GM23338 (cell line): ENCODE measurements around the gene CDC34. TPM values are rescaled to one million over a fixed set of nuclear protein-coding genes. Genes with fewer than 3 reads are reported as not detected.

Experiments
- ATAC-seq: fragments of 200-7000 bp; cut with Tn5 transposase; 3 replicates; pipeline ENCODE4 v1.9.1; 2020
- DNase-seq: peaks from one replicate; pipeline ENCODE4 v3.0.0-alpha.2; 2015; ENCODE audit warnings: low spot score
- H2AFZ ChIP-seq: fragments of 200-600 bp; sonication (generic); 2 replicates; pipeline ENCODE4 v1.8.0; 2016; ENCODE audit warnings: antibody characterized with exemption, mild to moderate bottlenecking, moderate library complexity
- H3F3A ChIP-seq: fragments of 200-600 bp; sonication (generic); replicated peaks from 2 replicates; pipeline ENCODE4 v1.8.0; 2017; ENCODE audit warnings: antibody characterized with exemption, mixed run types, low read depth
- H3K27ac ChIP-seq: fragments of 200-600 bp; sonication (generic); 2 replicates; pipeline ENCODE4 v1.6.1; 2016; ENCODE audit warnings: low read depth
- H3K27me3 ChIP-seq: fragments of 200-600 bp; sonication (generic); 2 replicates; pipeline ENCODE4 v1.8.0; 2016; ENCODE audit warnings: mild to moderate bottlenecking, mixed run types, moderate library complexity; ENCODE audit not compliant: insufficient read depth
- H3K36me3 ChIP-seq: fragments of 200-600 bp; sonication (generic); 2 replicates; pipeline ENCODE4 v1.8.0; 2016; ENCODE audit warnings: mild to moderate bottlenecking; ENCODE audit not compliant: insufficient read depth
- H3K4me1 ChIP-seq: fragments of 200-600 bp; sonication (generic); 2 replicates; pipeline ENCODE4 v1.8.0; 2016; ENCODE audit warnings: mild to moderate bottlenecking, moderate library complexity; ENCODE audit not compliant: insufficient read depth
- H3K4me2 ChIP-seq: fragments of 200-600 bp; sonication (generic); 2 replicates; pipeline ENCODE4 v1.7.1; 2017; ENCODE audit warnings: mixed run types
- H3K4me3 ChIP-seq: fragments of 200-600 bp; sonication (generic); 2 replicates; pipeline ENCODE4 v1.6.1; 2016; ENCODE audit warnings: mixed run types
- H3K79me2 ChIP-seq: fragments of 200-600 bp; sonication (generic); replicated peaks from 2 replicates; pipeline ENCODE4 v1.8.0; 2017; ENCODE audit warnings: mild to moderate bottlenecking; ENCODE audit not compliant: insufficient read depth
- H3K9me2 ChIP-seq: fragments of 200-600 bp; sonication (generic); 2 replicates; pipeline ENCODE4 v1.8.0; 2017; ENCODE audit not compliant: insufficient read depth
- H4K20me1 ChIP-seq: fragments of 200-600 bp; sonication (generic); replicated peaks from 2 replicates; pipeline ENCODE4 v1.8.0; 2017; ENCODE audit warnings: mild to moderate bottlenecking; ENCODE audit not compliant: insufficient read depth
- H3K27ac Mint-ChIP-seq: 2 replicates; pipeline ENCODE4 v1.8.0; 2020; ENCODE audit warnings: inconsistent platforms, mild to moderate bottlenecking, moderate library complexity, mixed read lengths
- H3K27me3 Mint-ChIP-seq: 3 replicates; pipeline ENCODE4 v1.8.0; 2022; ENCODE audit warnings: low read depth, mild to moderate bottlenecking, moderate library complexity, mixed read lengths, inconsistent platforms; ENCODE audit not compliant: insufficient read depth, poor library complexity
- H3K36me3 Mint-ChIP-seq: 3 replicates; pipeline ENCODE4 v1.8.0; 2021; ENCODE audit warnings: low read depth, mild to moderate bottlenecking, inconsistent platforms, moderate library complexity, mixed read lengths
- H3K4me1 Mint-ChIP-seq: 3 replicates; pipeline ENCODE4 v1.8.0; 2020; ENCODE audit warnings: mild to moderate bottlenecking, inconsistent platforms, mixed read lengths
- H3K4me3 Mint-ChIP-seq: 3 replicates; pipeline ENCODE4 v1.8.0; 2021; ENCODE audit warnings: moderate library complexity, mild to moderate bottlenecking, inconsistent platforms, mixed read lengths
- H3K9me3 Mint-ChIP-seq: 3 replicates; pipeline ENCODE4 v1.8.0; 2020; ENCODE audit warnings: moderate library complexity, mild to moderate bottlenecking, inconsistent platforms, mixed read lengths
- CREB1 ChIP-seq: fragments of 250-450 bp; sonication (Bioruptor Pico); IDR thresholded peaks from 2 replicates; pipeline ENCODE4 v1.5.0; 2020; ENCODE audit warnings: low read depth, mild to moderate bottlenecking, moderate library complexity
- ETS1 ChIP-seq: IDR thresholded peaks from 2 replicates; pipeline ENCODE4 v1.6.1; 2016; ENCODE audit warnings: antibody characterized with exemption
- EZH2 ChIP-seq: fragments of 200-600 bp; sonication (generic); IDR thresholded peaks from one replicate; pipeline ENCODE4 v1.8.0; 2017; ENCODE audit warnings: antibody characterized with exemption, mild to moderate bottlenecking, low read depth; ENCODE audit not compliant: unreplicated experiment
- EZH2phosphoT487 ChIP-seq: fragments of 200-600 bp; sonication (generic); IDR thresholded peaks from one replicate; pipeline ENCODE4 v1.8.1; 2018; ENCODE audit warnings: antibody characterized with exemption; ENCODE audit not compliant: unreplicated experiment
- JUNB ChIP-seq: IDR thresholded peaks from one replicate; pipeline ENCODE4 v1.6.1; 2016; ENCODE audit warnings: antibody characterized with exemption; ENCODE audit not compliant: unreplicated experiment
- NANOG ChIP-seq: IDR thresholded peaks from 2 replicates; pipeline ENCODE4 v1.6.1; 2016; ENCODE audit warnings: antibody characterized with exemption, borderline replicate concordance
- POLR2AphosphoS5 ChIP-seq: IDR thresholded peaks from 2 replicates; pipeline ENCODE4 v1.6.1; 2016; ENCODE audit warnings: antibody characterized with exemption, low read depth
- STAT1 ChIP-seq: IDR thresholded peaks from one replicate; pipeline ENCODE4 v1.6.1; 2016; ENCODE audit warnings: antibody characterized with exemption; ENCODE audit not compliant: unreplicated experiment
- ZNF114 ChIP-seq: fragments of 250-450 bp; sonication (Bioruptor Pico); IDR thresholded peaks from 2 replicates; pipeline ENCODE4 v1.5.0; 2020; ENCODE audit warnings: mild to moderate bottlenecking, moderate library complexity
- ZNF331 ChIP-seq: fragments of 250-450 bp; sonication (Bioruptor Pico); IDR thresholded peaks from 2 replicates; pipeline ENCODE4 v1.5.0; 2020; ENCODE audit warnings: low read depth, mild to moderate bottlenecking, moderate library complexity
- ZNF462 ChIP-seq: fragments of 250-450 bp; sonication (Bioruptor Pico); IDR thresholded peaks from 2 replicates; pipeline ENCODE4 v1.5.0; 2020; ENCODE audit warnings: mild to moderate bottlenecking, moderate library complexity
- polyA plus RNA-seq: library from polyadenylated mRNA; unstranded; fragments of >200 nt; fragmentation: Nextera tagmentation; extraction: Ambion mirVana; gene quantifications from 2 replicates; pipeline ENCODE4 v1.2.1, GENCODE V29; 2016
- total RNA-seq: library from RNA; depleted of rRNA; stranded (reverse); fragments of >200 nt; shearing (Covaris generic); gene quantifications from 2 replicates; pipeline ENCODE4 v1.2.3, GENCODE V29; 2014
- TF ChIP-seq, protein P1 (sequence below), 2 experiments: fragments of 200-600 bp in 1 of 2; sonication (generic) in 1 of 2; conservative IDR thresholded peaks; 2 replicates each; pipeline versions ENCODE4 v1.5.1 to v1.6.1; 2016 to 2017; ENCODE audit warnings: antibody characterized with exemption in 2 of 2, low read depth in 2 of 2, mild to moderate bottlenecking in 2 of 2, moderate library complexity in 1 of 2
- TF ChIP-seq, protein P2 (sequence below): IDR thresholded peaks from one replicate; pipeline ENCODE4 v1.6.1; 2018; ENCODE audit warnings: antibody characterized with exemption; ENCODE audit not compliant: unreplicated experiment

CDC34 gene
- total and polyA plus RNA-seq, 2 experiments from 2014 or later: 114 to 148 TPM

DNA sequence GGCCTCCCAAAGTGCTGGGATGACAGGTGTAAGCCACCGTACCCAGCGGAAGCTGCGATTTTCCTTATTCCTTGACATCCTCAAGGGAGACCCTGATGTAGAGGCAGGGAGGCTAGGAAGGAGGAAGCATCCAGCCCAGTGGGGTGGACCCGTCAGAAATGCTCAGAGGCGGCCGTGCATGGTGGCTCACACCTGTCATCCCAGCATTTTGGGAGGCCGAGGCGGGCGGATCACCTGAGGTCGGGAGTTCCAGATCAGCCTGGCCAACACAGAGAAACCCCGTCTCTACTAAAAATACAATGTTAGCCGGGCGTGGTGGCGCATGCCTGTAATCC lies 23.9 kb downstream of the CDC34 start:
- TF ChIP-seq ETS1: no peak
- TF ChIP-seq JUNB: no peak
- TF ChIP-seq ZNF331 (CRISPR knock-in tag): no peak
- TF ChIP-seq ZNF462 (CRISPR knock-in tag): no peak
- TF ChIP-seq, protein P1, sequence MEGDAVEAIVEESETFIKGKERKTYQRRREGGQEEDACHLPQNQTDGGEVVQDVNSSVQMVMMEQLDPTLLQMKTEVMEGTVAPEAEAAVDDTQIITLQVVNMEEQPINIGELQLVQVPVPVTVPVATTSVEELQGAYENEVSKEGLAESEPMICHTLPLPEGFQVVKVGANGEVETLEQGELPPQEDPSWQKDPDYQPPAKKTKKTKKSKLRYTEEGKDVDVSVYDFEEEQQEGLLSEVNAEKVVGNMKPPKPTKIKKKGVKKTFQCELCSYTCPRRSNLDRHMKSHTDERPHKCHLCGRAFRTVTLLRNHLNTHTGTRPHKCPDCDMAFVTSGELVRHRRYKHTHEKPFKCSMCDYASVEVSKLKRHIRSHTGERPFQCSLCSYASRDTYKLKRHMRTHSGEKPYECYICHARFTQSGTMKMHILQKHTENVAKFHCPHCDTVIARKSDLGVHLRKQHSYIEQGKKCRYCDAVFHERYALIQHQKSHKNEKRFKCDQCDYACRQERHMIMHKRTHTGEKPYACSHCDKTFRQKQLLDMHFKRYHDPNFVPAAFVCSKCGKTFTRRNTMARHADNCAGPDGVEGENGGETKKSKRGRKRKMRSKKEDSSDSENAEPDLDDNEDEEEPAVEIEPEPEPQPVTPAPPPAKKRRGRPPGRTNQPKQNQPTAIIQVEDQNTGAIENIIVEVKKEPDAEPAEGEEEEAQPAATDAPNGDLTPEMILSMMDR (conservative IDR thresholded peaks at IDR 0.05; ENCODE audit: low read depth in 2 of 2): no peak
- no peak for TF ChIP-seq NANOG
- no peak for TF ChIP-seq STAT1
- no peak for TF ChIP-seq ZNF114
- TF ChIP-seq, protein P2, sequence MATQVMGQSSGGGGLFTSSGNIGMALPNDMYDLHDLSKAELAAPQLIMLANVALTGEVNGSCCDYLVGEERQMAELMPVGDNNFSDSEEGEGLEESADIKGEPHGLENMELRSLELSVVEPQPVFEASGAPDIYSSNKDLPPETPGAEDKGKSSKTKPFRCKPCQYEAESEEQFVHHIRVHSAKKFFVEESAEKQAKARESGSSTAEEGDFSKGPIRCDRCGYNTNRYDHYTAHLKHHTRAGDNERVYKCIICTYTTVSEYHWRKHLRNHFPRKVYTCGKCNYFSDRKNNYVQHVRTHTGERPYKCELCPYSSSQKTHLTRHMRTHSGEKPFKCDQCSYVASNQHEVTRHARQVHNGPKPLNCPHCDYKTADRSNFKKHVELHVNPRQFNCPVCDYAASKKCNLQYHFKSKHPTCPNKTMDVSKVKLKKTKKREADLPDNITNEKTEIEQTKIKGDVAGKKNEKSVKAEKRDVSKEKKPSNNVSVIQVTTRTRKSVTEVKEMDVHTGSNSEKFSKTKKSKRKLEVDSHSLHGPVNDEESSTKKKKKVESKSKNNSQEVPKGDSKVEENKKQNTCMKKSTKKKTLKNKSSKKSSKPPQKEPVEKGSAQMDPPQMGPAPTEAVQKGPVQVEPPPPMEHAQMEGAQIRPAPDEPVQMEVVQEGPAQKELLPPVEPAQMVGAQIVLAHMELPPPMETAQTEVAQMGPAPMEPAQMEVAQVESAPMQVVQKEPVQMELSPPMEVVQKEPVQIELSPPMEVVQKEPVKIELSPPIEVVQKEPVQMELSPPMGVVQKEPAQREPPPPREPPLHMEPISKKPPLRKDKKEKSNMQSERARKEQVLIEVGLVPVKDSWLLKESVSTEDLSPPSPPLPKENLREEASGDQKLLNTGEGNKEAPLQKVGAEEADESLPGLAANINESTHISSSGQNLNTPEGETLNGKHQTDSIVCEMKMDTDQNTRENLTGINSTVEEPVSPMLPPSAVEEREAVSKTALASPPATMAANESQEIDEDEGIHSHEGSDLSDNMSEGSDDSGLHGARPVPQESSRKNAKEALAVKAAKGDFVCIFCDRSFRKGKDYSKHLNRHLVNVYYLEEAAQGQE: no peak
- no peak for TF ChIP-seq POLR2AphosphoS5
- TF ChIP-seq EZH2: no peak
- TF ChIP-seq CREB1 (CRISPR knock-in tag): no peak
- no peak for TF ChIP-seq EZH2phosphoT487
- H3K4me3 ChIP-seq: no peak overlapping the region
- no peak overlapping the region for H3K27ac Mint-ChIP-seq
- H3K79me2 ChIP-seq: no peaks in the 10 kb centered on the region
- H4K20me1 ChIP-seq: no peaks in the 10 kb centered on the region
- H3K4me1 Mint-ChIP-seq: peaks cover 3% of the 10 kb centered on the region; the same call in 1 of the 3 replicates
- ATAC-seq (no peak), DNase-seq (no peak)
- no peaks in the 10 kb centered on the region for H3F3A ChIP-seq
- no peaks in the 10 kb centered on the region for H3K36me3 Mint-ChIP-seq
- H3K27me3 Mint-ChIP-seq: peaks cover 11% of the 10 kb centered on the region
- no peak overlapping the region for H2AFZ ChIP-seq
- H3K27me3 ChIP-seq: no peaks in the 10 kb centered on the region
- H3K9me3 Mint-ChIP-seq: no peaks in the 10 kb centered on the region
- H3K27ac ChIP-seq: no peak overlapping the region
- no peaks in the 10 kb centered on the region for H3K36me3 ChIP-seq
- H3K4me3 Mint-ChIP-seq: no peak overlapping the region
- no peaks in the 10 kb centered on the region for H3K9me2 ChIP-seq
- H3K4me2 ChIP-seq: no peak overlapping the region
- no peaks in the 10 kb centered on the region for H3K4me1 ChIP-seq
